Lower leg skin (tissue), 3 donors: ENCODE measurements around the gene GPR137C.

Experiments used
- CTCF ChIP-seq, 3 donors: fragments of 450-650 bp; IDR thresholded peaks; one replicate each; pipeline ENCODE4 v1.5.1; 2016; ENCODE audit warnings: antibody characterized with exemption in 3 of 3, mild to moderate bottlenecking in 3 of 3, moderate library complexity in 2 of 3
- POLR2A ChIP-seq, 2 donors: fragments of 450-650 bp; IDR thresholded peaks; one replicate each; pipeline ENCODE4 v1.6.1; 2016 to 2017; ENCODE audit warnings: antibody characterized with exemption in 2 of 2, mild to moderate bottlenecking in 1 of 2, moderate library complexity in 1 of 2

- TF ChIP-seq CTCF (IDR thresholded peaks at IDR 0.05) (no peak), POLR2A (IDR thresholded peaks at IDR 0.05) (no peak)
These were observed 107.7 kb downstream of the GPR137C start for GRCh38 chr14:52660325-52660724.
